ENCODE measurements around the gene ADAM33.

DNA sequence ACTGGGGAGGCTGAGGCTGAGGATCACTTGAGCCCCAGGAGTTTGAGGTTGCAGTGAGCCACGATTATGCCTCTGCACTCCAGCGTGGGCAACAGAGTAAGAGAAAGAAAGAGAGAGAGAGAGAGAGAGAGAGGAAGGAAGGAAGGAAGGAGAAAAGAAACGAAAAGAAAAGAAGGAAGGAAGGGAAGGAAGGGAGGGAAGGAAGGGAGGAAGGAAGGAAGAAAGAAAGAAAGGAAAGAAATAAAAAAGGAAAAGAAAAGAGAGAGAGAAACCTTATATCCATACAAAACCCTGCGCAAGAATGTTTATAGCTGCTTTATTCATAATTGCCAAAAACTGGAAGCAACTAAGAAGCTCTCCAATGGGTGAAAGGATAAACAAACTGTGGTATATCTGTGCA, 42.5 kb upstream of the ADAM33 start:
- TF ChIP-seq, protein P1, sequence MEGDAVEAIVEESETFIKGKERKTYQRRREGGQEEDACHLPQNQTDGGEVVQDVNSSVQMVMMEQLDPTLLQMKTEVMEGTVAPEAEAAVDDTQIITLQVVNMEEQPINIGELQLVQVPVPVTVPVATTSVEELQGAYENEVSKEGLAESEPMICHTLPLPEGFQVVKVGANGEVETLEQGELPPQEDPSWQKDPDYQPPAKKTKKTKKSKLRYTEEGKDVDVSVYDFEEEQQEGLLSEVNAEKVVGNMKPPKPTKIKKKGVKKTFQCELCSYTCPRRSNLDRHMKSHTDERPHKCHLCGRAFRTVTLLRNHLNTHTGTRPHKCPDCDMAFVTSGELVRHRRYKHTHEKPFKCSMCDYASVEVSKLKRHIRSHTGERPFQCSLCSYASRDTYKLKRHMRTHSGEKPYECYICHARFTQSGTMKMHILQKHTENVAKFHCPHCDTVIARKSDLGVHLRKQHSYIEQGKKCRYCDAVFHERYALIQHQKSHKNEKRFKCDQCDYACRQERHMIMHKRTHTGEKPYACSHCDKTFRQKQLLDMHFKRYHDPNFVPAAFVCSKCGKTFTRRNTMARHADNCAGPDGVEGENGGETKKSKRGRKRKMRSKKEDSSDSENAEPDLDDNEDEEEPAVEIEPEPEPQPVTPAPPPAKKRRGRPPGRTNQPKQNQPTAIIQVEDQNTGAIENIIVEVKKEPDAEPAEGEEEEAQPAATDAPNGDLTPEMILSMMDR (IDR thresholded peaks at IDR 0.05) = no peak
- no peak for TF ChIP-seq ZFX (IDR thresholded peaks at IDR 0.05; ENCODE audit: borderline replicate concordance)
